Glutamatergic neuron (in vitro differentiated cells): ENCODE measurements around the gene REG1A. TPM values are rescaled to one million over a fixed set of nuclear protein-coding genes. Genes with fewer than 3 reads are reported as not detected.

Experiments used
- DNase-seq: peaks from one replicate; pipeline ENCODE4 v3.0.0; 2022
- H3K27ac Mint-ChIP-seq: one replicate; pipeline ENCODE4 v1.8.0; 2020; ENCODE audit warnings: mild to moderate bottlenecking, mixed read lengths, inconsistent platforms; ENCODE audit not compliant: unreplicated experiment
- H3K27me3 Mint-ChIP-seq: one replicate; pipeline ENCODE4 v1.8.0; 2020; ENCODE audit warnings: mild to moderate bottlenecking, moderate library complexity, mixed read lengths, inconsistent platforms; ENCODE audit not compliant: unreplicated experiment
- H3K36me3 Mint-ChIP-seq: one replicate; pipeline ENCODE4 v1.8.0; 2020; ENCODE audit warnings: mild to moderate bottlenecking, mixed read lengths, inconsistent platforms; ENCODE audit not compliant: unreplicated experiment
- H3K4me1 Mint-ChIP-seq: one replicate; pipeline ENCODE4 v1.8.0; 2020; ENCODE audit warnings: mild to moderate bottlenecking, low read depth, mixed read lengths, inconsistent platforms; ENCODE audit not compliant: unreplicated experiment
- H3K4me3 Mint-ChIP-seq: one replicate; pipeline ENCODE4 v1.8.0; 2020; ENCODE audit warnings: mild to moderate bottlenecking, mixed read lengths, inconsistent platforms; ENCODE audit not compliant: unreplicated experiment
- H3K9me3 Mint-ChIP-seq: one replicate; pipeline ENCODE4 v1.8.0; 2020; ENCODE audit warnings: mild to moderate bottlenecking, moderate library complexity, mixed read lengths, inconsistent platforms; ENCODE audit not compliant: unreplicated experiment
- CTCF ChIP-seq: fragments of 200-600 bp; sonication (generic); IDR thresholded peaks from one replicate; pipeline ENCODE4 v1.5.0; 2021; ENCODE audit not compliant: partially characterized antibody, unreplicated experiment
- total RNA-seq: library from RNA; stranded (reverse); fragmentation: NEBNext Ultra II Directional; extraction: Animal tissue kit (Norgen Biotek cat#: 25700); gene quantifications from one replicate; pipeline ENCODE4 v1.2.1, GENCODE V29; 2021; ENCODE audit not compliant: unreplicated experiment

The REG1A gene
- total RNA-seq, 1 donor from 2014 or later, result 1.1 TPM

GRCh38 chr2:79097843-79098242, 22.4 kb upstream of the REG1A start:
- TF ChIP-seq CTCF, result no peak
- no peaks in the 10 kb centered on the region for H3K9me3 Mint-ChIP-seq
- H3K27me3 Mint-ChIP-seq, result no peaks in the 10 kb centered on the region
- DNase-seq, result no peak
- H3K27ac Mint-ChIP-seq, result no peak overlapping the region
- H3K36me3 Mint-ChIP-seq, result no peaks in the 10 kb centered on the region
- no peak overlapping the region for H3K4me3 Mint-ChIP-seq
- no peaks in the 10 kb centered on the region for H3K4me1 Mint-ChIP-seq

- no peak for TF ChIP-seq CTCF
- Mint-ChIP-seq H3K36me3 (no peaks in the 10 kb centered on the region), H3K4me1 (no peaks in the 10 kb centered on the region), H3K9me3 (no peaks in the 10 kb centered on the region), H3K27ac (no peak overlapping the region), H3K27me3 (no peaks in the 10 kb centered on the region), H3K4me3 (no peak overlapping the region)
- no peak for DNase-seq
Observed at GRCh38 chr2:79099140-79099686, 21.1 kb upstream of the REG1A start.

- no peaks in the 10 kb centered on the region for H3K36me3 Mint-ChIP-seq
- H3K4me3 Mint-ChIP-seq, result no peak overlapping the region
- TF ChIP-seq CTCF, result no peak
- no peaks in the 10 kb centered on the region for H3K27me3 Mint-ChIP-seq
- no peaks in the 10 kb centered on the region for H3K9me3 Mint-ChIP-seq
- H3K27ac Mint-ChIP-seq, result no peak overlapping the region
- no peak for DNase-seq
- no peaks in the 10 kb centered on the region for H3K4me1 Mint-ChIP-seq
Observed at GRCh38 chr2:79100285-79100684, 20.0 kb upstream of the REG1A start.

GRCh38 chr2:79101024-79101423, 19.3 kb upstream of the REG1A start:
- Mint-ChIP-seq H3K9me3 (no peaks in the 10 kb centered on the region), H3K4me3 (no peak overlapping the region), H3K4me1 (no peaks in the 10 kb centered on the region), H3K27ac (no peak overlapping the region), H3K27me3 (no peaks in the 10 kb centered on the region), H3K36me3 (no peaks in the 10 kb centered on the region)
- DNase-seq, result no peak
- no peak for TF ChIP-seq CTCF

- TF ChIP-seq CTCF, result no peak
- H3K9me3 Mint-ChIP-seq, result no peaks in the 10 kb centered on the region
- no peaks in the 10 kb centered on the region for H3K36me3 Mint-ChIP-seq
- no peak overlapping the region for H3K27ac Mint-ChIP-seq
- DNase-seq, result no peak
- H3K27me3 Mint-ChIP-seq, result no peaks in the 10 kb centered on the region
- no peaks in the 10 kb centered on the region for H3K4me1 Mint-ChIP-seq
- no peak overlapping the region for H3K4me3 Mint-ChIP-seq
Observed at GRCh38 chr2:79103214-79103613, 17.1 kb upstream of the REG1A start.
